Mucosa of rectum (tissue), 2 donors: ENCODE results near the gene CDC42BPA.

ENCODE experiments used
- H3K27ac ChIP-seq, 2 donors: one replicate each; pipeline ENCODE4 v1.7.0; 2013; ENCODE audit warnings: inconsistent platforms in 2 of 2, low read depth in 2 of 2, low read length in 2 of 2
- H3K27me3 ChIP-seq, 2 donors: one replicate each; pipeline ENCODE4 v1.7.0; 2013; ENCODE audit warnings: low read length in 2 of 2; ENCODE audit not compliant: control insufficient read depth in 2 of 2, insufficient read depth in 2 of 2
- H3K36me3 ChIP-seq, 2 donors: one replicate each; pipeline ENCODE4 v1.7.0; 2013; ENCODE audit warnings: low read length in 2 of 2; ENCODE audit not compliant: control insufficient read depth in 2 of 2, insufficient read depth in 2 of 2
- H3K4me1 ChIP-seq, 2 donors: one replicate each; pipeline ENCODE4 v1.7.0; 2013; ENCODE audit warnings: low read length in 2 of 2, mild to moderate bottlenecking in 1 of 2; ENCODE audit not compliant: control insufficient read depth in 2 of 2, insufficient read depth in 2 of 2
- H3K4me3 ChIP-seq, 2 donors: one replicate each; pipeline ENCODE4 v1.7.0; 2013; ENCODE audit warnings: low read length in 2 of 2
- H3K9ac ChIP-seq, 2 donors: one replicate each; pipeline ENCODE4 v1.7.0; 2013; ENCODE audit warnings: low read length in 2 of 2, low read depth in 1 of 2, mild to moderate bottlenecking in 1 of 2
- H3K9me3 ChIP-seq, 2 donors: one replicate each; pipeline ENCODE4 v1.7.0; 2013; ENCODE audit warnings: low read length in 2 of 2; ENCODE audit not compliant: control insufficient read depth in 2 of 2
- donor health status: healthy.
- donor health status: Normal muscosa, but diverticular disease.

Gene CDC42BPA

DNA sequence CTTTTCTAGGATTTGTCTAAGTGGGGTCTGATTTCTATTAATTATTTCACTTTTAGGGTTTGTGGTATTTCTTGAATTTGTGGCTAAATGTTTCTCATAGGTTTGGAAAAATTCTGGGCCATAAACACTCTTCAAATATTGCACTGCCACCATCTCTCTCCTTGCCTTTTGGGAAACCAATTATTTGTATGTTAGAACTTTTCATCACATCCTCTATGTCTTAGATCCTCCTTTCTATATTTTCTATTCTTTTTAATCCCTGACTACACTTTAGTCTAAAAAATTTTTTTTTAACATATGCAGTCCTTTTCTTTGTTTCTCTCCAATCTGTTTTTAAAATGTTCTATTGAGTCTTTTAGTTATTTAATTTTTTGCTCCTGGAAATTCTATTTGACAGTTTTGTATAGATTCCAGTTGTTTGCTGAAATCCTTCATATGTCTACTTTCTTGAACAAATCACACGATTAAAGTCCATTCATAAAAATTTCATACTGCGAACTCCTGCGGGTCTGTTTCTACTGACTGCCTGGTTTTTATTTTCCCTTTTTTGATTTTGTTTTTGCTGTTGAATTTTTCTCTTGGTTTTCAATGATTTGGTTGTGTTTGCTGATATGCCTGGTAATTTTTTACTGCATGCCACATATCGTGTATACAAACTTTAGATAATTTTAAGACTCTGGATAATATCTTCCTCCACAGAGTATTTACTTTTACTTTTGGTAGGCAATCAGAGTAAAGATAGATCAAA is 235.1 kb downstream of the CDC42BPA start:
- Histone ChIP-seq H3K4me3 (no peak overlapping the region), H3K9ac (no peak overlapping the region), H3K36me3 (peaks cover 3 to 6% of the 10 kb centered on the region in 2 donors), H3K27me3 (no peaks in the 10 kb centered on the region), H3K4me1 (no peaks in the 10 kb centered on the region), H3K9me3 (no peaks in the 10 kb centered on the region), H3K27ac (no peak overlapping the region)

DNA sequence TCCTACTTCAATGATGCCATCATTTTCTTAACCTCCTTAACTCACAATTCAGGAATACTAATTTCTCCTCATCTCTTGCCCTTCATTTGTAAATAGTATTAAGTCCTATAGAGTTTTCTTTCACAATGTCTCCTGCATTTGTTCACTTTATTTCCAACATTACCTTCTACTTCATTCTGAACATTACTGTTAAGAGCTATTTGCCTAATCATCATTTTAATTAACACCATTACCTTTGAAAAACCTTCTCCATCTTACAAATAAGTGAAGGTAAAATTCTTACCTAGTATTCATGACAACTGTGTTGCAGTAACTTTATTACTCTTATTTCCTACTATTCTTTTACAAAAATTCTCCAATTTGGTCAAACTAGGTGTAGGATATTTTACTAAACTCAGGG is 240.5 kb downstream of the CDC42BPA start:
- H3K4me1 ChIP-seq: no peaks in the 10 kb centered on the region
- no peaks in the 10 kb centered on the region for H3K9me3 ChIP-seq
- H3K9ac ChIP-seq: no peak overlapping the region
- H3K27ac ChIP-seq: no peak overlapping the region
- no peak overlapping the region for H3K4me3 ChIP-seq
- peaks cover 2 to 4% of the 10 kb centered on the region in 2 donors for H3K36me3 ChIP-seq
- H3K27me3 ChIP-seq: no peaks in the 10 kb centered on the region

DNA sequence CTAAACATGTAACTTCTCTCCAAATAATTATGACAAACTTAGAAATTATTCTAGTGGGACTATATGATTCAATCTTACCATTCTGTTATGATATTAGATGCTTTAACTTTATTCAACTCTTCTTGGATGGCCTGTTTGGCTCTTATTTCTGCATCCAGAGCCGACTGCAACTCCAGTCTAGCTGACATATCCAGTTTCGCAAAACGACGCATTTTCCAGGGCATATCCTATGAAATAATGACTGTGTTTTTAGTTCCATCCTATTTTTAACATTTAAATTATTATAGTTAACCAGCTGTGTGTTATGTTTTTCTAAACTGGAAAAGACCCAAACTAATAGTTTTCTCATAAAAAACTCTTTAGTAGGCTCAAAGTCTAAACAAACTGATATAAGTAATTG is 244.5 kb downstream of the CDC42BPA start:
- no peaks in the 10 kb centered on the region for H3K4me1 ChIP-seq
- H3K36me3 ChIP-seq: peaks cover 4% of the 10 kb centered on the region in 2 donors
- H3K27me3 ChIP-seq: no peaks in the 10 kb centered on the region
- H3K4me3 ChIP-seq: no peak overlapping the region
- H3K9me3 ChIP-seq: no peaks in the 10 kb centered on the region
- no peak overlapping the region for H3K9ac ChIP-seq
- H3K27ac ChIP-seq: no peak overlapping the region

DNA sequence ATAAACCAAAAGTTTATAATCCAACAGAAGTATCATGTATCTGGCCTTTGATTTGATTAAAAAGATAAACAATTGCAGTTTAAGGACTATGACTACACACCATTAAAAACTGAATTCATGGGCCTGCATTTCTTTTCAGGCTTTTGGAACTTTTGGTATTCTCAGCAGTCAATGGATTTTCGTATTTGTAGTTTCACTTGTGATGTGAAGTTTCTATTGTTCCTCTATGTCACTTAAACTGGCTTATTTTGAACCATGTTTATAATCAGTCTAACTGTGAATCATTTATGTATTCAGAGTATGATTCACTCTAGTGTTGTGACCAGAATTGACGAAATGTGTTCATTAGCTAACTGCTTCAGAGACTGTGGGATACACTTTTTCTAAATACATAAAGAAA is 245.3 kb downstream of the CDC42BPA start:
- Histone ChIP-seq H3K4me3 (no peak overlapping the region), H3K27me3 (no peaks in the 10 kb centered on the region), H3K27ac (no peak overlapping the region), H3K9me3 (no peaks in the 10 kb centered on the region), H3K4me1 (no peaks in the 10 kb centered on the region), H3K9ac (no peak overlapping the region), H3K36me3 (peaks cover 4% of the 10 kb centered on the region in 2 donors)

DNA sequence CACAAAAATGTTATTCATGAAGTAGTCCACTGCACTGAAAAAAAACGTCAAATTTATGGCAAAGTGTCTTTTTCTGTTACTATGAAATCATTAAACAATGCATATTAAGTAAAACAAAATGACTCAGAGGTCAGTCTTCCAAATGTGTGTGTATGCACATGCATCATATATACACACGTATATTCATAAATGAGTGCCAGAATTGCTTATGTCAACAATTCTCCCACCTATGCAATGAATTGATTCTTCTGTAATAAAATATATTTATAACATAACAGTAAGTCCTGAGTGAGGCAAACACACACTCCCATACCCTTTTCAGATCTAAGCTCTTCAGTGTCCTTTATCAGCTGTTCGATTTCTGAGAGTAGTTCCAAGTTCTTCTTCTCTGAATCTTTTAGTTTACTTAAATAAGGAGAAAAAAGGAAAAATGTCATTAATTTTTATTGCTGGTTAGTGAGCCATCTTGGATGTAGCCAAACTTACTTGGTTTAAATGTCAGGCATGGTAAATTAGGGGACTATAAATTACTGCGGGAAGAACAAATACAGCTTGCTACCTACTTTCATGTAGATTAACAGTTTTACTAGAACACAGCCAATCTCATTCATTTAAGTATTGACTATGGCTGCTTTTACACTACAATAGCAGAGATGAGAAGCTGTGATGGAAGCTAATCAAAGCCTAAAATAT is 246.3 kb downstream of the CDC42BPA start:
- no peaks in the 10 kb centered on the region for H3K9me3 ChIP-seq
- no peak overlapping the region for H3K4me3 ChIP-seq
- no peak overlapping the region for H3K27ac ChIP-seq
- H3K9ac ChIP-seq: no peak overlapping the region
- no peaks in the 10 kb centered on the region for H3K4me1 ChIP-seq
- H3K36me3 ChIP-seq: peaks cover 4% of the 10 kb centered on the region in 2 donors
- H3K27me3 ChIP-seq: no peaks in the 10 kb centered on the region

GRCh38 chr1:227070638-227071285 is 247.5 kb downstream of the CDC42BPA start:
- Histone ChIP-seq H3K9ac (no peak overlapping the region), H3K27me3 (no peaks in the 10 kb centered on the region), H3K9me3 (no peaks in the 10 kb centered on the region), H3K36me3 (peaks cover 4 to 6% of the 10 kb centered on the region in 2 donors), H3K27ac (no peak overlapping the region), H3K4me1 (no peaks in the 10 kb centered on the region), H3K4me3 (no peak overlapping the region)

DNA sequence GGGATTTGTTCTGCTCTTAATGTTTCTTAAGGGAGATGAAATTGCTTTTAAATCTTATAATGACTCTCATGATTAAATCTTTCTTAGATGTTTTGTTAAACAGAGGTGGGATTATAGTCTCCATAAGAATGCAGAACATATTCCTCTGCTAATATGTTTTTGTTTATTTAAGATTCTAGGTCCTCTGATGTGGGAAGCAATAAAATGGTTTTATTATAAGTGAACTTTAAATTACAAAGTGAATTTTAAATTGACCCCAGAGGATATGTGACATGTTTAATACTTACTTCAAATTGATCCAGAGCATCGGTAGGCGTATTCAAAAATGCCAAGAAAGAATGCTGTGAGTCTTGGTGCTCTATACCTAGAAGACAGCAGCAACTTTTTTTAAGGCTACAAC is 248.8 kb downstream of the CDC42BPA start:
- no peaks in the 10 kb centered on the region for H3K27me3 ChIP-seq
- no peak overlapping the region for H3K27ac ChIP-seq
- H3K9me3 ChIP-seq: no peaks in the 10 kb centered on the region
- peaks cover 4 to 8% of the 10 kb centered on the region in 2 donors for H3K36me3 ChIP-seq
- no peak overlapping the region for H3K4me3 ChIP-seq
- no peak overlapping the region for H3K9ac ChIP-seq
- no peaks in the 10 kb centered on the region for H3K4me1 ChIP-seq

DNA sequence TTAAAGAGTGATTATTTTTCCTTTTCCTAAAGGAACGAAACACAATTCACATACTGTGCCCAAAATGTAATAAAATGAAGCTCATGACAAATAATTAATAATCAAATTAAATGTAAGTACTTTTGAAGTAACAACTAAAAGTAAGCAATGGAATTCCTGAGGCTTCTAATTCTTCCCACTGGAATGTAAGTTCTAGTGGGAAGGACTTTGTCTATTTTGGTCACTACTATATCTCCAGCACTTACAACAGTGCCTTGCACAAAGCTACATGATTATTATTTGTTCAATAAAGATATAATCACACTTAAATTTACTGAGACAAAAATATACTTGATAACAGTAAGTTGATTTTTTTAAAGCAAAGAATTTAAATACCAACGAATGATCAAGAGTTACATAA is 249.4 kb downstream of the CDC42BPA start:
- H3K9ac ChIP-seq: no peak overlapping the region
- no peaks in the 10 kb centered on the region for H3K27me3 ChIP-seq
- no peak overlapping the region for H3K4me3 ChIP-seq
- H3K36me3 ChIP-seq: peaks cover 4 to 8% of the 10 kb centered on the region in 2 donors
- H3K9me3 ChIP-seq: no peaks in the 10 kb centered on the region
- H3K4me1 ChIP-seq: no peaks in the 10 kb centered on the region
- no peak overlapping the region for H3K27ac ChIP-seq

GRCh38 chr1:227066999-227067398 is 251.3 kb downstream of the CDC42BPA start:
- Histone ChIP-seq H3K4me3 (no peak overlapping the region), H3K27me3 (no peaks in the 10 kb centered on the region), H3K36me3 (peaks cover 4% of the 10 kb centered on the region in 2 donors), H3K9me3 (no peaks in the 10 kb centered on the region), H3K27ac (no peak overlapping the region), H3K4me1 (no peaks in the 10 kb centered on the region), H3K9ac (no peak overlapping the region)

GRCh38 chr1:227065311-227065710 is 253.0 kb downstream of the CDC42BPA start:
- H3K36me3 ChIP-seq: peaks cover 2 to 4% of the 10 kb centered on the region in 2 donors
- no peak overlapping the region for H3K4me3 ChIP-seq
- no peaks in the 10 kb centered on the region for H3K27me3 ChIP-seq
- H3K4me1 ChIP-seq: no peaks in the 10 kb centered on the region
- no peaks in the 10 kb centered on the region for H3K9me3 ChIP-seq
- H3K9ac ChIP-seq: no peak overlapping the region
- H3K27ac ChIP-seq: no peak overlapping the region
